LNCAP (cell line): Measurements from ENCODE around the gene NAA25.

Experiments
- TF ChIP-seq, protein P1 (sequence below): fragments of 450-650 bp; IDR thresholded peaks from 2 replicates; pipeline ENCODE4 v1.5.1; 2017; ENCODE audit warnings: mild to moderate bottlenecking

NAA25 gene

DNA sequence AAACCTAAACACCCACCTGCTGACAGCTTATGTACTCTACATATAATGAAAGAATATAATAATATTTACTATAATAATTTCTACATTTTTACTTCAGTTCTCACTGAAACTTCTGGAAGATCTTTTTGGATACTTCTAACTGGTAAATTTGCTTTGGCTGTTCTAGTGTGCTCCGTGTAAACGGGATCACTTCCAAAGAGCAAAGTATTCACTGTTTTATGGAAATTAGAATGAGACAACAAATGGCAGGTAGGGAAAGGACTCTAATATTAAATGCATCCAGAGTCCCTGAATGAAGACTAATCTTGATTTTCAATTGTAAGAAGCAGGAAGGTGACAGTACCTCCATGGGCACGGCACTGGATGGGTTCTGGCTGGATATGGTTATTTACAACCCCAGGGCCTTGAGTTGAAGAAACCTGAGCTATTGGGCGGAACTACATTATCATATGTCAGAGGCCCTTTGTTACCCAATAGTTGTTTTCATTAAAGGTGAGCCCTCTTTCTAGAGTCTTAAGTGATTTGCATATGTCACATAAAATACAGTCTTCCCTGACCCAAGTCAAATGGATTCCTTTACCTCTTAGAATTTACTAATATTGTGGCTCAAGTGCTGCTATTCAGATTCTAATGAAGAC is 84.7 kb downstream of the NAA25 start:
- TF ChIP-seq, protein P1, sequence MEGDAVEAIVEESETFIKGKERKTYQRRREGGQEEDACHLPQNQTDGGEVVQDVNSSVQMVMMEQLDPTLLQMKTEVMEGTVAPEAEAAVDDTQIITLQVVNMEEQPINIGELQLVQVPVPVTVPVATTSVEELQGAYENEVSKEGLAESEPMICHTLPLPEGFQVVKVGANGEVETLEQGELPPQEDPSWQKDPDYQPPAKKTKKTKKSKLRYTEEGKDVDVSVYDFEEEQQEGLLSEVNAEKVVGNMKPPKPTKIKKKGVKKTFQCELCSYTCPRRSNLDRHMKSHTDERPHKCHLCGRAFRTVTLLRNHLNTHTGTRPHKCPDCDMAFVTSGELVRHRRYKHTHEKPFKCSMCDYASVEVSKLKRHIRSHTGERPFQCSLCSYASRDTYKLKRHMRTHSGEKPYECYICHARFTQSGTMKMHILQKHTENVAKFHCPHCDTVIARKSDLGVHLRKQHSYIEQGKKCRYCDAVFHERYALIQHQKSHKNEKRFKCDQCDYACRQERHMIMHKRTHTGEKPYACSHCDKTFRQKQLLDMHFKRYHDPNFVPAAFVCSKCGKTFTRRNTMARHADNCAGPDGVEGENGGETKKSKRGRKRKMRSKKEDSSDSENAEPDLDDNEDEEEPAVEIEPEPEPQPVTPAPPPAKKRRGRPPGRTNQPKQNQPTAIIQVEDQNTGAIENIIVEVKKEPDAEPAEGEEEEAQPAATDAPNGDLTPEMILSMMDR = no peak

- TF ChIP-seq, protein P1 = no peak
Measured at GRCh38 chr12:112022241-112023016, 86.2 kb downstream of the NAA25 start.

DNA sequence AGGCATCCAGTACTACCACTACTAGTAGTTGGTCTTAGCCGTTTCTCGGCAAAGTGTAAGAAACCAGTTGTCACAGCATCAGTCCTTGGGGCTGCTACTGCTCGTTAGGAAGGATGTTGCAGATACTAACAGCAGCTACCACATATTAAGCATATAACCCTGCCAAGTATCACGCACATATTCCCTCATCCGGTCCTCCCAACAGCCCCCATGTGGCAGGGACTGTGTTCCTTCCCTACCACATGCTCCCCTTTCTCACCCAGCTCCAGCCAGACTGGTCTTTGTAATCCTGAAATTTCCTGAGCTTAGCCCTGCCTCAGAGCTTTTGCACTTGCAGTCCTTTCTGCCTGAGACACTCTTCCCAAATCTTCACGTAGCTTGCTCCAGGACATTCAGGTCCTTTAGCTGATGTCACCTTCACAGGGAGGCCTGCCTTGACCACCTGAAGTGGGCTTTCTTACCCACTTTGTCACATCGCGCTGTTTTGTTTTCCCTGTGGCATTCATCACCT is 87.6 kb downstream of the NAA25 start:
- TF ChIP-seq, protein P1 = no peak

GRCh38 chr12:112018571-112019237 is 89.9 kb downstream of the NAA25 start:
- TF ChIP-seq, protein P1 = no peak

DNA sequence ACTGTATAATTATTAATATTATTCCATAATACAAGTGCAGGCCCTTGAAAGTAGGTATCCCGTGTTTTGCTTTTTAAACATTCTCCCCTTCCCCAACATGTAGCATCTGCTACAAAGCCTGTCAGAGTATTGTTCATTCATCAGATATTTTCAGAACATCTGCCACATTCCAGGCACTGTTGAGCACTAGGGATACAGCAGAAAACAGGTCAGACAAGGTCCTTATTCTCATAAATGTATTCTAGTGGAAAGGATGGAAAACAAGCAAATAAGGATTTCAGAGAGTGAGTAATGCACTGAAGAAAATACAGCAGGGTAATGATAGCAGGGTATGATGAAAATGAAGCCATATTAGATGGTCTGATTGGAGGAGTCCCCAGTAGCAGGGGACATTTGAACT is 91.5 kb downstream of the NAA25 start:
- TF ChIP-seq, protein P1 = no peak

DNA sequence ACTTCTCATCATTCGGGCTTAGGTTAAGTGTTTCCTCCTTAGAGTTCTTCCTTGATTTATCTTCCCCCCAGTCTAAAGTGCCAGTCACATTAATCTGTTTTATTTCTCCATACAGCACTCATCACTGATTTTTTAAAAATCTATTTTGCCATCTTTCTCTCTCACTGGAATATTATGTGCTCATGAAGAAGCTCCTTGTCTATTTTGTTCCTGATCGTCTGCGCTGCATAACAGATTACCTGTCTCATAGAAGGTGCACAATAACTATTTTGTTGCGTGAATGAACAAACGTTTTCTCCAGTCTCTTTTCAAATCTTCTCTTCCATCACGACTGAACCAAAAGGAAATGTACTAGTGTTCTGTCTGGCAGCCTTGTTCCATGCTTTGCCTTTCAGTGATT is 92.6 kb downstream of the NAA25 start:
- TF ChIP-seq, protein P1 = no peak

- TF ChIP-seq, protein P1 = no peak; the same call in 1 of the 2 replicates
Measured at GRCh38 chr12:112013601-112014402, 94.8 kb downstream of the NAA25 start.
